ENCODE data around the gene MCAT. TPM values are rescaled to one million over a fixed set of nuclear protein-coding genes. Genes with fewer than 3 reads are reported as not detected.

Gene MCAT, protein sequence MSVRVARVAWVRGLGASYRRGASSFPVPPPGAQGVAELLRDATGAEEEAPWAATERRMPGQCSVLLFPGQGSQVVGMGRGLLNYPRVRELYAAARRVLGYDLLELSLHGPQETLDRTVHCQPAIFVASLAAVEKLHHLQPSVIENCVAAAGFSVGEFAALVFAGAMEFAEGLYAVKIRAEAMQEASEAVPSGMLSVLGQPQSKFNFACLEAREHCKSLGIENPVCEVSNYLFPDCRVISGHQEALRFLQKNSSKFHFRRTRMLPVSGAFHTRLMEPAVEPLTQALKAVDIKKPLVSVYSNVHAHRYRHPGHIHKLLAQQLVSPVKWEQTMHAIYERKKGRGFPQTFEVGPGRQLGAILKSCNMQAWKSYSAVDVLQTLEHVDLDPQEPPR
- total RNA-seq (10 to 100 TPM in 5 of 7 donors, 1 to 10 TPM in 2; 8.3 to 25.3 (median 11.3) TPM), polyA plus RNA-seq (10 to 100 TPM in 2 of 3 donors, 1 to 10 TPM in 1; 7.6 to 13.0 (median 11.7) TPM)
- long read RNA-seq, donor 1, partial matches to known transcripts = 201 of 205 reads
- long read RNA-seq, donor 1, other reads (novel, unspliced or antisense) = 0 of 205 reads
- long read RNA-seq, donor 2, transcript MCAT-201 (4 exons, 2,056 nt) = major isoform, 5 of 7 reads
- long read RNA-seq, donor 2, partial matches to known transcripts = 0 of 7 reads
- long read RNA-seq, donor 2, other reads (novel, unspliced or antisense) = 0 of 7 reads

DNA sequence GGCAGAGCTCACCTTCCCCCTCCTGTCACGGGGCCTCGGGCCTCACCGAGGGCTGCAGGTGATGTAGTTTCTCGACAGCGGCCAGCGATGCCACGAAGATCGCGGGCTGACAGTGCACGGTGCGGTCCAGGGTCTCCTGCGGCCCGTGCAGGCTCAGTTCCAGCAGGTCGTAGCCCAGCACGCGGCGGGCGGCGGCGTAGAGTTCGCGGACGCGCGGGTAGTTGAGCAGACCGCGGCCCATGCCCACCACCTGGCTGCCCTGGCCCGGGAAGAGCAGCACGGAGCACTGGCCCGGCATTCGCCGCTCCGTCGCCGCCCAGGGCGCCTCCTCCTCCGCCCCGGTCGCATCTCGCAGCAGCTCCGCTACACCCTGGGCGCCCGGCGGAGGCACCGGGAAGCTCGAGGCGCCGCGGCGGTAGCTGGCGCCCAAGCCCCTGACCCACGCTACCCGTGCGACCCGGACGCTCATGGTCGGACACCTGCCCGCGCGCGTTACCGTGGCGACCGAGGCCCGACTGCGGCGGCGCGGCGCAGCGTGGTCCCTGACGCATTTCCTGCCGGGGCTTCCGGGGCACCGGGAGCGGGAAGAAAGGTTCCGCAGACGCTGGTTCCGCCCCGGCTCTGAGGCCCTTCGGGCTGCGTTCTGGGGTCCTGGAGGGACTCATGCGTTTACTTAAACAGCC is at the start of gene MCAT:
MCAT (minus strand) TSS at position 519 of the 683 bp plus-strand sequence; CDS start at position 469, 50 bp downstream.
- peaks cover 0 to 32% (median 11%) of the 10 kb centered on the region in 6 donors for H3K36me3 ChIP-seq
- 0 to 1% (median 0%) methylated on average over 21 to 83 of the region's 83 CpGs for WGBS, 5 donors
- DNase-seq = peak; percentile 97
- H3K4me1 ChIP-seq = peaks cover 7 to 71% (median 40%) of the 10 kb centered on the region in 6 donors
- no peaks in the 10 kb centered on the region for H3K9me3 ChIP-seq
- peak; percentile 90 to 94 (median 92) for TF ChIP-seq POLR2AphosphoS5 (IDR thresholded peaks at IDR 0.05)
- TF ChIP-seq, protein P1, sequence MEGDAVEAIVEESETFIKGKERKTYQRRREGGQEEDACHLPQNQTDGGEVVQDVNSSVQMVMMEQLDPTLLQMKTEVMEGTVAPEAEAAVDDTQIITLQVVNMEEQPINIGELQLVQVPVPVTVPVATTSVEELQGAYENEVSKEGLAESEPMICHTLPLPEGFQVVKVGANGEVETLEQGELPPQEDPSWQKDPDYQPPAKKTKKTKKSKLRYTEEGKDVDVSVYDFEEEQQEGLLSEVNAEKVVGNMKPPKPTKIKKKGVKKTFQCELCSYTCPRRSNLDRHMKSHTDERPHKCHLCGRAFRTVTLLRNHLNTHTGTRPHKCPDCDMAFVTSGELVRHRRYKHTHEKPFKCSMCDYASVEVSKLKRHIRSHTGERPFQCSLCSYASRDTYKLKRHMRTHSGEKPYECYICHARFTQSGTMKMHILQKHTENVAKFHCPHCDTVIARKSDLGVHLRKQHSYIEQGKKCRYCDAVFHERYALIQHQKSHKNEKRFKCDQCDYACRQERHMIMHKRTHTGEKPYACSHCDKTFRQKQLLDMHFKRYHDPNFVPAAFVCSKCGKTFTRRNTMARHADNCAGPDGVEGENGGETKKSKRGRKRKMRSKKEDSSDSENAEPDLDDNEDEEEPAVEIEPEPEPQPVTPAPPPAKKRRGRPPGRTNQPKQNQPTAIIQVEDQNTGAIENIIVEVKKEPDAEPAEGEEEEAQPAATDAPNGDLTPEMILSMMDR (IDR thresholded peaks at IDR 0.05 in 8 of 11, conservative IDR thresholded peaks at IDR 0.05 in 3 of 11) = peak in 1 of 11 experiments; percentile 8
- TF ChIP-seq POLR2A (IDR thresholded peaks at IDR 0.05) = peak in 1 of 3 donors; percentile 37
- no peaks in the 10 kb centered on the region for H3K27me3 ChIP-seq (replicated peaks in 1 of 7)
- H3K27ac ChIP-seq = peak within 1 kb of the TSS; percentile 23 to 92 (median 87)
- peak within 1 kb of the TSS; percentile 74 to 99 (median 97) for H3K4me3 ChIP-seq
- intact Hi-C loops (cut with DNase I; ENCODE audit: low total_unique reads) = no loop called here

DNA sequence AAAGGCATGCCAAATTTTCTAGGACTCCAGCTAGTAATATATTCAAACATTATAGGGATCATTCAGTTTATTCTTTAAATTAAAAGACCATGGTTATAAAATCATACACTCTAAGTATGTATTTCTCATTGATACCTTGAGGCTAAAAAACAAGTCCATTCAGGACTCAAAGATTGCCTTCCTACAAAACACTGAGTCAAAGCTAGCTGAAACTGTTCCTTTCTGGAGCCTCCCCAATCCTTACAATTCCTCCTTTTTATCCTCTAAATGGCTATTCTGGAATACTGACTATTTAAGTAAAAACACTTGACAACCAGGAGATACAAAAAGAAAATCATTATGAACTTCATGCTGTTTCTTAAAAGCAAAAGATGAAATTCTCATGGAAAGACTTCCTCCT is 48.6 kb upstream of the MCAT start:
- Histone ChIP-seq H3K9me3 (peaks cover 0 to 5% (median 0%) of the 10 kb centered on the region in 8 donors), H3K27me3 (replicated peaks in 1 of 7) (peaks cover 0 to 4% (median 0%) of the 10 kb centered on the region in 7 donors), H3K36me3 (no peaks in the 10 kb centered on the region), H3K4me3 (no peak overlapping the region), H3K27ac (no peak overlapping the region), H3K4me1 (peaks cover 0 to 9% (median 6%) of the 10 kb centered on the region in 6 donors)
- TF ChIP-seq, protein P1 (IDR thresholded peaks at IDR 0.05 in 8 of 11, conservative IDR thresholded peaks at IDR 0.05 in 3 of 11) = no peak
- TF ChIP-seq POLR2AphosphoS5 (IDR thresholded peaks at IDR 0.05) (no peak), POLR2A (IDR thresholded peaks at IDR 0.05) (no peak)
- DNase-seq = no peak
- intact Hi-C loops (cut with DNase I; ENCODE audit: low total_unique reads) = no loop called here

DNA sequence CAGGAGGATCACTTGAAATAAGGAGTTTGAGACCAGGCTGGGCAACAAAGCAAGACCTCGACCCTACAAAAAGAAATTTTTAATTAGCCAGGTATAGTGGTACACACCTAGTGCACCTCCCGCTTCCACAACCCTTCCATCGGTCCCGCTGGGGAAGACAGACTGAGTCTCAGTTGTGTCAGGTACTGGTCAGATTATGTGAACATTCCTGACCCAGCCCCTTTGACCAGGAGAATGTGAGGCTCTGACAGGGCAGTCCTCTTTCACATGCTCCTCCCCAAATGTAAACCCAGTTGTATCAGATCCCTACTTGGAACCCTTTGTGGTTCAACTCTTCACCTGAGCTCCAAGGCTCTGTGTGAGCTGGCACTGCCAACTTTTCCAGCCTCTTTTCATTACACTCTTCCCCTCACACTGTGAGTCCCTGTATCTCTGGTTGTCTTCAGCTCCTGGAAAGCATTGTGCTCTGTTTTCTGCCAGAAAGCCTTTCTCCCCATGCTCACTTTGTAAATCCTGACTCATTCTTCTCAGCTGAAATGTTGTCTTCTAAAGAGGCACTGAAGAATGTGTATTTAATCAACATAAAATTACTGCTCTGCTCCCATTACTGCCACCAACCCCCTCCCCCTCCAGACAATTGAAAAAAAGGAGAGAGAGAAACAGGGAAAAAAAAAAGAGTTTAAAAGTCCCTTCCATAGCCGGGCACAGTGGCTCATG is 45.8 kb upstream of the MCAT start:
- WGBS, 5 donors = 90 to 96% (median 94%) methylated on average over 5 of the region's 5 CpGs
- no peaks in the 10 kb centered on the region for H3K27me3 ChIP-seq (replicated peaks in 1 of 7)
- H3K36me3 ChIP-seq = no peaks in the 10 kb centered on the region
- H3K4me3 ChIP-seq = no peak overlapping the region
- TF ChIP-seq POLR2A (IDR thresholded peaks at IDR 0.05) (no peak), POLR2AphosphoS5 (IDR thresholded peaks at IDR 0.05) (no peak)
- TF ChIP-seq, protein P1 (IDR thresholded peaks at IDR 0.05 in 8 of 11, conservative IDR thresholded peaks at IDR 0.05 in 3 of 11) = no peak
- H3K4me1 ChIP-seq = peaks cover 9 to 36% (median 30%) of the 10 kb centered on the region in 6 donors
- no peak for DNase-seq
- intact Hi-C loops (cut with DNase I; ENCODE audit: low total_unique reads) = no loop called here
- no peak overlapping the region for H3K27ac ChIP-seq
- peaks cover 0 to 5% (median 0%) of the 10 kb centered on the region in 8 donors for H3K9me3 ChIP-seq
